GM12864 (cell line): ENCODE results near the gene SDK2.

Source experiments
- DNase-seq: peaks from one replicate; pipeline ENCODE4 v3.0.0-alpha.2; 2011; ENCODE audit warnings: low read depth
- H3K4me3 ChIP-seq: 2 replicates; pipeline ENCODE4 v1.5.1; 2011; ENCODE audit warnings: mild to moderate bottlenecking, low read depth, low read length, control low read depth
- TF ChIP-seq, protein P1 (sequence below): IDR thresholded peaks from 2 replicates; pipeline ENCODE4 v1.5.1; 2011; ENCODE audit warnings: low read depth, mild to moderate bottlenecking, moderate library complexity, low read length, control low read depth, inconsistent platforms; ENCODE audit errors: missing control alignments

The SDK2 gene

DNA sequence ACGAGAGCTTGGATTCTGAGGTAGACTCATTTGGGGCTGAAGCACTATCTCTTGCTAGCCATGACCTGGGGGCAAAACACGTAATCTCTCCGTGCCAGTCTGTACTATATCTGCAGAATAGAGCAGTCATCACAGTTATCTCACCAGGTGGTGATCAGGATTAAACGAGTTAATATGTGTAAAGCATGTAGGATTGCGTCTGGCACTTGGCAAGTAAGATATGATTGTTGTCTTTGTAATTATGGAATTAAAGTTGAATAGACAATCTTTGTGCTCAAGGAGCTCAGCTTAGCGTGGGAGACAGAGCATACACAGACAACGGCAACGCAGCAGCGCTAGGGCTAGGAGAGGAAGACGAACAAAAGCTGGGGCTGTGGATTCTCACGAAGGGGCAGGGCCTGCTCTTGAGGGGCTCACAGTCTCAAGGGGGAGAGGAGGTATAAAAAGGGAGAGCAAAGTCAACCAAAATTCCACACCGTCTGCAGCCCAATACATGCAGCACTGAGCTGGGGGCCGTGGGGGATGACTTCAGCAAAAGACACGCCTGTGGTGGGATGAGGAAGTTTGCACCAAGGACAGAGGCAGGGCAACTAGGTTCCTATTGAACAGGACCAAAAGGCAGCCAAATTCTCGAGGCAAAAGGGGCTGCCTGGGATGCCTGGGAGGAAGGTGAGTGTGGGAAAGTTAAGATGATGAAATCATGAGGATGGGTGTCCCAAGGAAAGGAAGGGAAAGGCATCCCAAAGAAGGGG lies 68.6 kb downstream of the SDK2 start:
- no peak overlapping the region for H3K4me3 ChIP-seq
- no peak for DNase-seq
- TF ChIP-seq, protein P1, sequence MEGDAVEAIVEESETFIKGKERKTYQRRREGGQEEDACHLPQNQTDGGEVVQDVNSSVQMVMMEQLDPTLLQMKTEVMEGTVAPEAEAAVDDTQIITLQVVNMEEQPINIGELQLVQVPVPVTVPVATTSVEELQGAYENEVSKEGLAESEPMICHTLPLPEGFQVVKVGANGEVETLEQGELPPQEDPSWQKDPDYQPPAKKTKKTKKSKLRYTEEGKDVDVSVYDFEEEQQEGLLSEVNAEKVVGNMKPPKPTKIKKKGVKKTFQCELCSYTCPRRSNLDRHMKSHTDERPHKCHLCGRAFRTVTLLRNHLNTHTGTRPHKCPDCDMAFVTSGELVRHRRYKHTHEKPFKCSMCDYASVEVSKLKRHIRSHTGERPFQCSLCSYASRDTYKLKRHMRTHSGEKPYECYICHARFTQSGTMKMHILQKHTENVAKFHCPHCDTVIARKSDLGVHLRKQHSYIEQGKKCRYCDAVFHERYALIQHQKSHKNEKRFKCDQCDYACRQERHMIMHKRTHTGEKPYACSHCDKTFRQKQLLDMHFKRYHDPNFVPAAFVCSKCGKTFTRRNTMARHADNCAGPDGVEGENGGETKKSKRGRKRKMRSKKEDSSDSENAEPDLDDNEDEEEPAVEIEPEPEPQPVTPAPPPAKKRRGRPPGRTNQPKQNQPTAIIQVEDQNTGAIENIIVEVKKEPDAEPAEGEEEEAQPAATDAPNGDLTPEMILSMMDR: no peak

DNA sequence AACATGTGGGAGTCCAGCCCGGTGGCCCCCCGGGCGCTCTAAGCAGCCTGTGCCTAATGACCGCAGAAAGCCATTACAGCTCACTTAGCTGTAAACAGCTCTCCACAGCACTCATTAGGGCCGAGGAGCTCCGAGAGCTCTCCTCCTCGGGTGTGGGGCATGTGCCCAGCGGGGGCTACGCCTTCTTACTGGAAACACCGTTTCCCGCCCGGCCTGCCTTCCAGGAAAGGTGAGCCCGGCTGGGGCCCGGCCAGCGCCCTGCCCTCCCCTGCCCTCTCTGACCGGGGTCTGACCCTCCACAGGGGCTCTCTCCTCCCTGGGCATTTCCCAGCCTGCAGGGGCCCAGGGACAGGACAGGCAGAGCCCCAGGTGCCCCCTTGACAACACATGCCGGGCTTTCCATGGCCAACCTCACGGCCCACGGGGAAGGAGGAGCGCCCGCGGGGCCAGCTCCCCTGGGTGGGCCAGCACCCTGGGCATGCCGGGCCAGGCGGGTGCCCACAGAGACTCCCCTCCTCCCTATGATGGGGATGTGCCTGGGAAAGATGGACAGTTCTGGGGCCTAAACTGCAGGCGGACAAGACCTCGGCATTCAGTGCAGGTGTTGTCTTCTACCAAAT lies 72.6 kb downstream of the SDK2 start:
- TF ChIP-seq, protein P1: no peak
- DNase-seq: no peak
- no peak overlapping the region for H3K4me3 ChIP-seq

DNA sequence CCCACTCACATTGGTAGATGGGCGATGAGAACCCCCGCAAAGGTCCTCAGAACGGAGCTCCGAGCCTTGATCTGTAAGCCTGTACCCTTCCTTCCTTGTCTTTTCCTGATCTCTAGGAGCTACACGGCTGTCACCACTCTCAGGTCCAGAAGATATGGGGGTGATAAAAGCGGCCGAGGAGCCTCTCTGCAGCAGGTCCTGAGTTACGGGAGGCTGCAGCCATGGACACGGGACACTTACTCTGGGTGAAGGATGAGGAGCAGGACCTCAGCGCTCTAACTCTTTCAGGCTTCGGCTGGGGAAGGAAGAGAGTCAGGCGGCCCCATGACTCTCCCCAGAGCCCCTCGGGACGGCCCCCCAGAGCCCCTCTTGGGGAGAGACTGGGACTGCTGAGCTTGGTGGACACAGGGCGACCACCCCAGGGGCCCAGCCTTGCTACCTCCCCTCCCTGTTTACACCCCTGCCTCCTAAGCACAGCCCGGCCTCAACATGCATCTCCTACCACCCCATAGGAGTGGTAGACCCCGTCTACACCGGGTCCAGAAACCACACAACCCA lies 74.4 kb downstream of the SDK2 start:
- TF ChIP-seq, protein P1: no peak

DNA sequence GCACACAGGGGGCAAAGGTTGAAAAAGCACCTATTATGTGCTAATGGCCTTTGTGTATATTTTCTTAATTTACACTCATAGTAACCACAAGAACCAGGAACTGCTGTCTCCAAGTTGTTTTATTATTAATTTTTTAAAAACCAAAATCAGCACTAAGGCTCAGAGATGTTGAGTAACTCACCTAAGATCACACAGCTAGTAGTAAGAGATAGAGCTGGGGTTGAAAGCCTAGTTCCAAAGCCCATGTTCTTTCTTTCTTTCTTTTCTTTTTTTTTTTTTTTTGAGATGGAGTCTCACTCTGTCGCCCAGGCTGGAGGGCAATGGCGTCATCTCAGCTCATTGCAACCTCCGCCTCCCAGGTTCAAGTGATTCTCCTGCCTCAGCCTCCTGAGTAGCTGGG lies 75.3 kb downstream of the SDK2 start:
- no peak for DNase-seq
- H3K4me3 ChIP-seq: no peak overlapping the region
- TF ChIP-seq, protein P1: no peak

More for the DNA sequence above, 74.4 kb downstream of the SDK2 start:
- H3K4me3 ChIP-seq: no peak overlapping the region
- no peak for DNase-seq

DNA sequence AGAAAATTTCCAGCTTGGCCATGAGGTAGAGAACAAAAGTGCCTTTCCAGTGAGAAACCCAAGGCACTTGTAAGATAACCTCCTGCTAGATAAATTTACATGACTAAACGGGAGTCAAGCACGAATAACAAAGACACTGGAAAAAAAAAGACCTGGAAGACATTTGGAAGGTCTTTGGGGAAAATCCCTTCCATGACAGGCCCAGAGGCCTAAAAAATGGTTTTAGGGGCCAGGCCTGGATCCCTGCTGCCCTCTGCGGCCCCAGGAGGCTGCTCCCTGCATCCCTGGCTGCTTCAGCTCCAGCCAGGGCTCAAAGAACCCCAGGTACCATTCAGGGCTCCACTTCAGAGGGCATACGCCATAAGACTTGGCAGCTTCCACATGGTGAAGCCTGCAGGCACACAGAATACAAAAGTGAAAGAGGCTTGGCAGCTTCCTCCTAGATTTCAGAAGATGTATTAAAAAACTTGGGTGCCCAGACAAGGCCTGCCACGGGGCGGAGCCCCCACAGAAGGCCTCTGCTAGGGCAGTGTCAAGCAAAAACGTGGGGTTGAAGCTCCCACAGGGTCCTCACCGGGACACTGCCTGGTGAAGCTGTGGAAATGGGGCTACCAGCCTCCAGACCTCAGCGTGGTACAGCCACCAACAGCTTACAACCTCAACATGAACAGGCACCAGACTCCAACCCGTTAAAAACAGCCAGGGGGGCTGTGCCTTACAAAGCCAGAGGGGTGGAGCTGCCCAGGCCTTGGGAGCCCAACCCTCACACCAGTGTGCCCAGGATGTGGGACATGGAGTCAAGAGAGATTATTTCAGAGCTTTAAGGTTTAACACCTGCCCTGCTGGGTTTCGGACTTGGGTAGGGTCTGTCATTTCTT lies 77.1 kb downstream of the SDK2 start:
- H3K4me3 ChIP-seq: no peak overlapping the region
- no peak for DNase-seq
- TF ChIP-seq, protein P1: no peak

DNA sequence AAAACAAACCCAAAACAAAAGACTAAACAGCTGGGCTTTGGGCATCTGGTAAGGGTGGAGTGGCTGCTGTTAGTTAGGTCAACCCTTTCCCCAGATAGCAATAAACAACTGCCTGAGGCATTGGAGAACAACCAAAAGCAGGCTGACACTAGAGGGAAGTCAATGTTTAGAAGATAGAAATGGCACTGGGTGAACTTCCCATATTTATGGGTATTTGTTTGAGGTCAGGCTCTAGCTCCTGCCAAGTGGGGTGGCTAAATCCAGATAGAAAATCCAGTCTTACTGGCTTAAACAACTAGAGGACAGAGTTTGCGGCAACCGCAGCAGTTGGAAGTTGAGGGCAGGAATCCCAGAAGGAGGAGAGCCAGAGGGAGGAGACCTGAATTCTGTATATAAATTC lies 79.4 kb downstream of the SDK2 start:
- H3K4me3 ChIP-seq: no peak overlapping the region
- TF ChIP-seq, protein P1: no peak
- DNase-seq: no peak
